HFFc6 (cell line): ENCODE results near the gene CYP4F8. TPM values are rescaled to one million over a fixed set of nuclear protein-coding genes. Genes with fewer than 3 reads are reported as not detected.

Source experiments
- DNase-seq: peaks from one replicate; pipeline ENCODE4 v3.0.0-alpha.2; 2018
- H3K27ac Mint-ChIP-seq: 2 replicates; pipeline ENCODE4 v1.8.0; 2020; ENCODE audit warnings: mild to moderate bottlenecking, mixed read lengths
- H3K27me3 Mint-ChIP-seq: 2 replicates; pipeline ENCODE4 v1.8.0; 2021; ENCODE audit warnings: mild to moderate bottlenecking, moderate library complexity, mixed read lengths; ENCODE audit not compliant: insufficient read depth
- H3K36me3 Mint-ChIP-seq: 2 replicates; pipeline ENCODE4 v1.8.0; 2021; ENCODE audit warnings: low read depth, mixed read lengths
- H3K4me1 Mint-ChIP-seq: 2 replicates; pipeline ENCODE4 v1.8.0; 2020; ENCODE audit warnings: low read depth, mixed read lengths
- H3K4me3 Mint-ChIP-seq: 2 replicates; pipeline ENCODE4 v1.8.0; 2020; ENCODE audit warnings: mild to moderate bottlenecking, moderate library complexity, mixed read lengths
- H3K9me3 Mint-ChIP-seq: 2 replicates; pipeline ENCODE4 v1.8.0; 2020; ENCODE audit warnings: mild to moderate bottlenecking, mixed read lengths
- CTCF ChIP-seq: fragments of 200-600 bp; sonication (generic); IDR thresholded peaks from 2 replicates; pipeline ENCODE4 v1.5.0; 2021; ENCODE audit warnings: antibody characterized with exemption, mild to moderate bottlenecking
- total RNA-seq, 6 experiments: library from RNA; stranded (reverse); fragmentation: NEBNext Ultra II Directional; extraction: Animal tissue kit (Norgen Biotek cat#: 25700); gene quantifications; 2 replicates in 1 of 6; 3 replicates in 5 of 6; pipeline ENCODE4 v1.2.3, GENCODE V29; 2021

CYP4F8 gene
- total RNA-seq, 6 experiments from 2014 or later: not detected

DNA sequence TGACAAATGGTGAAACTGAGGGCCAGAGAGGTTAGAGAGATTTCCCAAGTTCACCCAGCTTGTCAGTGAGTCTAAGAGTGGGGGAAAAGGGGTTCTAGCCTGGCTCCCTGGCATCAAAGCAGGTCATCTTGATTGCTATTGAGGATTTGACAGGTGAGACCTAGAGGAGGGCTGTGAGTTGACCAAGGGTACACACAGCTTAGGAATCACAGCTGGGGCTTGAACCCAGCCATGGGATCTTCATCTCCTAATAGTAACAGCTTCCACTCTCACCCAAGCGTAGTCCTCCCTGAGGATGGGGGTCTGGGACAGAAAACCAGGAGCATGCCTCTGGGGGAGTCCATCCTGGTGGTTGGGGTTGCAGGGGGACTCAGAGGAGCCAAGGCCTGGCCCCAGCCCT is 6.8 kb downstream of the CYP4F8 start:
- Mint-ChIP-seq H3K27me3 (no peaks in the 10 kb centered on the region; the same call in 1 of the 2 replicates), H3K27ac (no peak overlapping the region), H3K4me1 (no peaks in the 10 kb centered on the region), H3K4me3 (no peak overlapping the region), H3K36me3 (no peaks in the 10 kb centered on the region), H3K9me3 (peaks cover 41% of the 10 kb centered on the region)
- no peak for TF ChIP-seq CTCF
- DNase-seq: no peak

DNA sequence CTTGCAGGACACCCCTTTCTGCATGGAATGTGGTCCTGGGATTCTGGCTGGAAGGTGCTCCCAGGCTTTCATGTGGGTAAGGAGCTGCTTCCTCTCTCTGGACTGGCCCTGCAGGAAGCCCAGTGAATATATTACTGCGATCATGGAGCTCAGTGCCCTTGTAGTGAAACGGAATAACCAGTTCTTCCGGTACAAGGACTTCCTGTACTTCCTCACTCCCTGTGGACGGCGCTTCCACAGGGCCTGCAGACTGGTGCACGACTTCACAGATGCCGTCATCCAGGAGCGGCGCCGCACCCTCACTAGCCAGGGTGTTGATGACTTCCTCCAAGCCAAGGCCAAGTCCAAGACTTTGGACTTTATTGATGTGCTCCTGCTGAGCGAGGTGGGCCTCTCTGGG is 8.0 kb downstream of the CYP4F8 start:
- Mint-ChIP-seq H3K36me3 (no peaks in the 10 kb centered on the region), H3K27ac (no peak overlapping the region), H3K27me3 (no peaks in the 10 kb centered on the region; the same call in 1 of the 2 replicates), H3K4me1 (no peaks in the 10 kb centered on the region), H3K4me3 (no peak overlapping the region), H3K9me3 (peaks cover 41% of the 10 kb centered on the region)
- DNase-seq: no peak
- TF ChIP-seq CTCF: no peak

- Mint-ChIP-seq H3K27me3 (no peaks in the 10 kb centered on the region; the same call in 1 of the 2 replicates), H3K4me3 (no peak overlapping the region), H3K9me3 (peaks cover 37% of the 10 kb centered on the region), H3K4me1 (no peaks in the 10 kb centered on the region), H3K27ac (no peak overlapping the region), H3K36me3 (no peaks in the 10 kb centered on the region)
- TF ChIP-seq CTCF: no peak
- no peak for DNase-seq
Observed at GRCh38 chr19:15623711-15624318, 8.8 kb downstream of the CYP4F8 start.

- H3K4me1 Mint-ChIP-seq: no peaks in the 10 kb centered on the region
- H3K27me3 Mint-ChIP-seq: no peaks in the 10 kb centered on the region
- H3K9me3 Mint-ChIP-seq: peaks cover 7% of the 10 kb centered on the region; the same call in 1 of the 2 replicates
- no peak for TF ChIP-seq CTCF
- DNase-seq: no peak
- H3K27ac Mint-ChIP-seq: no peak overlapping the region
- no peak overlapping the region for H3K4me3 Mint-ChIP-seq
- no peaks in the 10 kb centered on the region for H3K36me3 Mint-ChIP-seq
Observed at GRCh38 chr19:15628236-15629002, 13.4 kb downstream of the CYP4F8 start.

GRCh38 chr19:15629003-15629880 is 14.2 kb downstream of the CYP4F8 start:
- DNase-seq: peak; percentile 9
- no peak overlapping the region for H3K27ac Mint-ChIP-seq
- H3K9me3 Mint-ChIP-seq: peaks cover 7% of the 10 kb centered on the region; the same call in 1 of the 2 replicates
- no peaks in the 10 kb centered on the region for H3K4me1 Mint-ChIP-seq
- H3K4me3 Mint-ChIP-seq: no peak overlapping the region
- H3K36me3 Mint-ChIP-seq: no peaks in the 10 kb centered on the region
- TF ChIP-seq CTCF: peak; percentile 89
- H3K27me3 Mint-ChIP-seq: no peaks in the 10 kb centered on the region
